22Rv1 (cell line): ENCODE results near the gene CALHM2.

Experiments used
- H3K27ac ChIP-seq: fragments of 450-650 bp; 2 replicates; pipeline ENCODE4 v1.5.1; 2017
- CTCF ChIP-seq: fragments of 450-650 bp; IDR thresholded peaks from 2 replicates; pipeline ENCODE4 v1.5.1; 2017; ENCODE audit warnings: mild to moderate bottlenecking
- ZFX ChIP-seq: fragments of 450-650 bp; IDR thresholded peaks from 2 replicates; pipeline ENCODE4 v1.6.1; 2017; ENCODE audit warnings: antibody characterized with exemption, borderline replicate concordance

Gene CALHM2

GRCh38 chr10:103481974-103482531, 29.9 kb upstream of the CALHM2 start:
- no peak overlapping the region for H3K27ac ChIP-seq
- TF ChIP-seq CTCF (peak; percentile 83), ZFX (no peak)

GRCh38 chr10:103480521-103480920, 28.4 kb upstream of the CALHM2 start:
- no peak overlapping the region for H3K27ac ChIP-seq
- TF ChIP-seq CTCF = no peak
- no peak for TF ChIP-seq ZFX

GRCh38 chr10:103479135-103479534, 27.0 kb upstream of the CALHM2 start, which contains the start of gene CALHM3:
Gene CALHM3, minus strand, starts transcription at chr10:103479240. Its CDS starts 208 bp downstream, at chr10:103479032.
- TF ChIP-seq CTCF = no peak
- H3K27ac ChIP-seq = no peak within 1 kb of the TSS

GRCh38 chr10:103478671-103479070, 26.5 kb upstream of the CALHM2 start:
- no peak for TF ChIP-seq ZFX
- TF ChIP-seq CTCF = no peak
- no peak overlapping the region for H3K27ac ChIP-seq

GRCh38 chr10:103476046-103476768, 24.0 kb upstream of the CALHM2 start:
- TF ChIP-seq ZFX (no peak), CTCF (peak; percentile 47)

GRCh38 chr10:103475437-103475836, 23.3 kb upstream of the CALHM2 start:
- H3K27ac ChIP-seq = no peak overlapping the region
- no peak for TF ChIP-seq CTCF
- no peak for TF ChIP-seq ZFX

More at GRCh38 chr10:103476046-103476768, 24.0 kb upstream of the CALHM2 start:
- H3K27ac ChIP-seq = no peak overlapping the region

- TF ChIP-seq ZFX (no peak), CTCF (no peak)
- H3K27ac ChIP-seq = no peak overlapping the region
Observed at GRCh38 chr10:103474077-103474476, 21.9 kb upstream of the CALHM2 start.
